ENCODE data around the gene EN2.

GRCh38 chr7:155453296-155454182 is 4.4 kb upstream of the EN2 start:
- TF ChIP-seq POLR2A (IDR thresholded peaks at IDR 0.05) (no peak), CTCF (IDR thresholded peaks at IDR 0.05) (no peak)

Data from uterus (tissue), 2 donors.